HG03342 (cell line): ENCODE data around the gene HUNK.
"Not testable (repeated sequence)": the region's sequence is repeated elsewhere in the genome, so short reads cannot be mapped to it uniquely, and the experiment has no call there.

ENCODE experiments used
- ATAC-seq: cut with Tn5 transposase; IDR thresholded peaks from one replicate; pipeline ENCODE4 v1.9.1; 2021; ENCODE audit warnings: mild to moderate bottlenecking, moderate library complexity; ENCODE audit not compliant: unreplicated experiment

The HUNK gene

GRCh38 chr21:31918250-31918775 is 45.5 kb downstream of the HUNK start:
- no peak for ATAC-seq

GRCh38 chr21:31920275-31920674 is 47.5 kb downstream of the HUNK start:
- no peak for ATAC-seq

GRCh38 chr21:31921079-31921478 is 48.3 kb downstream of the HUNK start:
- no peak for ATAC-seq

- ATAC-seq, result no peak
Observed at GRCh38 chr21:31922881-31923280, 50.1 kb downstream of the HUNK start.

- ATAC-seq, result no peak
Observed at GRCh38 chr21:31923756-31924155, 50.9 kb downstream of the HUNK start.

GRCh38 chr21:31924548-31924947 is 51.7 kb downstream of the HUNK start:
- ATAC-seq, result no peak

- ATAC-seq, result no peak
Observed at GRCh38 chr21:31926498-31926897, 53.7 kb downstream of the HUNK start.

GRCh38 chr21:31927689-31928353 is 55.0 kb downstream of the HUNK start:
- ATAC-seq, result no peak

- ATAC-seq, result no peak
Observed at GRCh38 chr21:31928656-31929055, 55.8 kb downstream of the HUNK start.

GRCh38 chr21:31929548-31929947 is 56.7 kb downstream of the HUNK start:
- ATAC-seq, result no peak

- no peak for ATAC-seq
Observed at GRCh38 chr21:31930001-31930400, 57.2 kb downstream of the HUNK start.

- ATAC-seq, result no peak
Observed at GRCh38 chr21:31931644-31932469, 59.0 kb downstream of the HUNK start.

GRCh38 chr21:31932470-31932764 is 59.6 kb downstream of the HUNK start:
- ATAC-seq, result no peak

- ATAC-seq, result no peak
Observed at GRCh38 chr21:31937303-31937702, 64.5 kb downstream of the HUNK start.

GRCh38 chr21:31938330-31939301 is 65.8 kb downstream of the HUNK start:
- no peak for ATAC-seq

GRCh38 chr21:31941694-31942093 is 68.9 kb downstream of the HUNK start:
- no peak for ATAC-seq

- no peak for ATAC-seq
Observed at GRCh38 chr21:31943561-31943960, 70.7 kb downstream of the HUNK start.

GRCh38 chr21:31945141-31945540 is 72.3 kb downstream of the HUNK start:
- ATAC-seq, result no peak

- no peak for ATAC-seq
Observed at GRCh38 chr21:31945546-31945945, 72.7 kb downstream of the HUNK start.

GRCh38 chr21:31946231-31946630 is 73.4 kb downstream of the HUNK start:
- ATAC-seq, result no peak

- ATAC-seq, result not testable (repeated sequence)
Observed at GRCh38 chr21:31946876-31947550, 74.2 kb downstream of the HUNK start.
